GM12892 (cell line): ENCODE data around the gene BCKDHB.

Source experiments
- DNase-seq: peaks from one replicate; pipeline ENCODE4 v3.0.0; 2011; ENCODE audit not compliant: insufficient read length
- FAIRE-seq: peaks from 2 replicates; lab custom pipeline; 2011; peaks lifted over from hg19 to GRCh38; lab: Jason Lieb, UNC
- POLR2A ChIP-seq: IDR thresholded peaks from 2 replicates; pipeline ENCODE4 v1.6.1; 2011; ENCODE audit warnings: low read depth, low read length, control low read depth
- POLR2AphosphoS5 ChIP-seq: IDR thresholded peaks from 2 replicates; pipeline ENCODE4 v1.6.1; 2011; ENCODE audit warnings: low read depth, low read length, control low read depth
- TAF1 ChIP-seq: IDR thresholded peaks from 2 replicates; pipeline ENCODE4 v1.6.1; 2011; ENCODE audit warnings: low read depth, mild to moderate bottlenecking, control low read depth, low read length, borderline replicate concordance

The BCKDHB gene

DNA sequence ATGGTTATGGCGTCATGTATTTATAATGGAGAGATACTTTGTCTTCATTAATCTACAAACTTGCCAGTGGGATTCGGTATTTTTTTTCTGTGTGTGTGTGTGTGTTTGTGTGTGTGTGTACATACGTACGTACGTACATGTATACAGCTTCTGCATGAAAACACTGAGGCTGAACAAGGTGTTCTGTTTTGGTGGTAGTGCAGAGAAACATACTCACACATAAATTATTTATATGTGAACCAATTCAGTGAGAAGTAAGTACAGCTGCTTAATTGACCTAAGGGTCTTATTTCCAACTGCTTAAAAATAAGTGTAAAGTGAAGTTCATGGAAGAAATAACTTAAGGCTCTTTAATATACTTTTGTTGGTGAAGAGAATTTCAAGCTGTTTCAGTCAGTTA lies 234.2 kb downstream of the BCKDHB start:
- TF ChIP-seq POLR2AphosphoS5, result no peak
- TF ChIP-seq TAF1, result no peak
- TF ChIP-seq POLR2A, result no peak
- DNase-seq (no peak), FAIRE-seq (no peak)

DNA sequence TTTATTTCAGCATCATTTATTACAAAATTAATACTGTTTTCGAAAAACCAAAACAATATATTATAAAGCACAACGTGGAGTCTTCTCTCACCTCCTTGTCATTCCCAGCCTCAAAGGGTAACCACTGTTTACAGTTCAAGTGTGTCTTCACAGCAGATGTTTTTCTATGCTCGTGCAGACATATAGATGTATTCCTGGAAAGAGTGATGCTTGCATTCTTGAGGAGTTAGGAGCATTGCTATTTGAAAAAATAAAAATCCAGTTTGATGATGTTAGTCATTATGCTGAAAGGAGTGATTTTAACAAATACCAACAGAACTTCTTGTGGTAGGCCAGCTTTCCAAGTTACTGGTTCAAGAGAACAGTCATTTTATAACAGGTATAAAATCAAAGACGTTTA lies 234.9 kb downstream of the BCKDHB start:
- DNase-seq, result no peak
- TF ChIP-seq TAF1, result no peak
- TF ChIP-seq POLR2A, result no peak
- no peak for TF ChIP-seq POLR2AphosphoS5
- no peak for FAIRE-seq

DNA sequence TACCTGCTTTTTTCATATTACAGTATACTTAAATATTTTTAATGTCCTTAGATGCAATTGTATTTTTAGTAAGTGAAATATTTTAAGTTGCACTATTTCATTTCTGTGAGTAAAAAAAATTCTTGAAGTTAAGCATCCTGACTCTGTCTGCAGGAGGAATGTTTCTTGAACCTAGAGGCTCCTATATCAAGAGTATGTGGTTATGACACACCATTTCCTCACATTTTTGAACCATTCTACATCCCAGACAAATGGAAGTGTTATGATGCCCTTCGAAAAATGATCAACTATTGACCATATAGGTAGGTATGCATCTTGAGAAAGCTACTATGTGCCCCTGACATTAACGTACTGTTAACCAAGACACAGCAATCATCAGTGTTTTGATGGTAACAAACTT lies 237.0 kb downstream of the BCKDHB start:
- FAIRE-seq (no peak), DNase-seq (no peak)
- TF ChIP-seq POLR2AphosphoS5 (no peak), TAF1 (no peak), POLR2A (no peak)

DNA sequence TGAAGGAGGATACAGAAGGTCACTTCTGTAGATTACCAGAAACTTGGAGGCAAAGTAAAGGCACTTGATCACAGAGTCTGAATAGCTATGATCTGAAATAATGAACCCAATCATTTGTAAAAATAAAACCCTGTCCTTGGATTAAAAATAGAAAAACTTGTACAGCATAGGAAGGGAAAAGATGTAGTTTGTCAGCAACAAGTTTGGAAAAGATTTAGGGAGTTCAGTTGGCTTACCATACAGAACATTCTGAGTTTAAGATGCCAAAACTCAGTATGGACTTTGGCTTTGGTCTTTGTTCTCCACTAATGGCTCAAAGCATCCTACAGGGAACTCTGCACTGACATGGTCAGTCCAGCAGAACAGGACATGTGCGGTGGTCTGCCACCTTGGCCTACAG lies 240.6 kb downstream of the BCKDHB start:
- no peak for TF ChIP-seq POLR2A
- TF ChIP-seq POLR2AphosphoS5, result no peak
- TF ChIP-seq TAF1, result no peak
- no peak for FAIRE-seq

DNA sequence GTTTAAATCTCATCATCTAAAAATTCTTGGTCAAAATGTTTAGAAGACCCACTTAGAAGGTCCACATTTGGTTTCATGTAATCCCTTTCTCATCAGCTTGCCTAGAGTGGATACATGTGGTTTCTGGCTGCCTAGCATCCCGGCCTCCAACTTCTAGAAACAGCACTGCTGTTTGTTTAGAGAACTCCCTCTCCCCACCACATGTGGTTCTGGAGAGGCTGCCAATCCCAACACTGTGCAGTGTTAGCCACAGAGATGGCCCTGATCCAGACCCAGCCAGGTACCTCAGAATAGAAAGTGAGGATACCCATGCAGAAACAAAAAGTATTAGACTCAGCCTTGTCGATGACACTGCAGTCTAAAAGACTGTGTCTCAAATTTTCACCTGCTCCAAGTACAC lies 241.8 kb downstream of the BCKDHB start:
- TF ChIP-seq TAF1 (no peak), POLR2A (no peak), POLR2AphosphoS5 (no peak)
- DNase-seq (no peak), FAIRE-seq (no peak)

More for the DNA sequence above, 240.6 kb downstream of the BCKDHB start:
- no peak for DNase-seq

DNA sequence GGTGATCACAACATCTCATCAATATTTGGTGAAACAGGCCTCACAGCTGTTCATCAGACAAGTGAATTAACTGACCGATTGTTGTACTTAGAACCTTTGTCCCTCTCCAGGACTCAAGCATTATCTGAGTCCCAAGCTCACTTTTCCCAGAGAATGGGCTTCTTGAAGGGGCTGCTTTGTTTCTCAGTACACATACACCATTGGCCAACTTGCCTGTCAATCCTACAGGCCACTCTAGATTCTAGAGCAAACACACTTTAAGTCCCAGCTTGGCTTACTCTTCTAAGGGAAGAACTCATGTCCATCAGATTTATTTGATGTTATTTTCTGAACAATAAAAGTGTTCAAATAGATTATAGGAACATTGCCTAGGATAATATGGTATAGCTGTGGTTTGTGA lies 249.5 kb downstream of the BCKDHB start:
- FAIRE-seq (no peak), DNase-seq (no peak)
- TF ChIP-seq POLR2AphosphoS5 (no peak), TAF1 (no peak), POLR2A (no peak)

DNA sequence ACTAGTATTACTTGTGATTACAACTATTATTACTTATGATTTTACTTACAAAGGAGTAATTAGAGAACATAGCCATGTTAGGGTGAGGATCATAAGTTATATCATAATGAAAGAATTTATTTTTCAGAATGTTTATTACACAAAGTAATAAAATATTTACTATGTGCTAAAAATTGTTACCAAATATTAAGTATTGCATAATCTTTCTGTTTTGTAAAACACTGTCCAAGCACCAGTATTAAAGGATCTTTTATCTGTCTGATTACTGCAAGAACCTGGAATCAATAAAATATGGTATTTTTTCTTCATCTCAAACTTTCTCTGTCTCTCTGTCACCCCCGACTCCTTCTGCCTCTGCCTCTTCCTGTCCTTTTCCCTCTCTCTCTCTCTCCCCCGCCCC lies 250.1 kb downstream of the BCKDHB start:
- no peak for FAIRE-seq
- TF ChIP-seq POLR2A (no peak), TAF1 (no peak), POLR2AphosphoS5 (no peak)

DNA sequence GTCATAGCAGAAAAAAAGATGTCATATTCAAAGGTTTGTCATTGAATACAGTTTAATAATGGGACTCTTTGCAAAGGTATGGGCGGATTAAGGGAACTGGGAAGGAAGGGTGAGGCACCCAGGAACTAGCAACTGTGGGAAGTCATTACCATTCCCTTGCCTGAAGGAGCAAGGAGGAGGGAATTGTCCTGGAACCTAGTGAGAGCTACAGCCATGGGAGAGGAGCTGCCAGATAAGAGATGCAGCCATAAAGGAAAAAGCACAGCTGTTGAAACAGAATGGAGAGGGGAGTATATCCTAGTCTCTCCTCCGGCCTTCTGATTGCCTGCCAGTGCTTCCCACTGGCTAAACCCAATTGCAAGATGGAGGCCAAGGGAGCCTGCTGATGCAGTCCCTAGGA lies 250.6 kb downstream of the BCKDHB start:
- no peak for TF ChIP-seq TAF1
- no peak for TF ChIP-seq POLR2A
- no peak for TF ChIP-seq POLR2AphosphoS5
- FAIRE-seq (no peak), DNase-seq (no peak)

More for the DNA sequence above, 250.1 kb downstream of the BCKDHB start:
- DNase-seq, result no peak

DNA sequence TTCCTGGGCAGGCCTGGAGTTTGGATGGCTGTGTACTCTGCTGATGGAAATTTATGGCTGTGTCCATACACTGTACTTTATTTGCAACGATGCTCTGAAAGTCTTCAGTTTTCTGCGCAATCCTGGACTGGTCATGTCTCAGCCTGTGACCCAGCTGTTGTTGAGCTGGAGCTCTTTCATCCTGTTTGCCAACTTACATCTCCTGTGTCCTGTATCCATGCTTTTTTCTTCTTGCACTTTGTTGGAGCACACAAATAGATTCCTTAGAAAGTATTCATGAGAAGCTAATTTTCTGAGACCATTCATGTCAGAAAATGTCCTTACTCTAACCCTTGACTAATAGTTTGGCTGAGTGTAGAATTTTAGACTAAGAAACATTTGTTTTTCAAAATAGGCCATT lies 251.2 kb downstream of the BCKDHB start:
- FAIRE-seq, result no peak
- DNase-seq, result no peak
- no peak for TF ChIP-seq POLR2A

DNA sequence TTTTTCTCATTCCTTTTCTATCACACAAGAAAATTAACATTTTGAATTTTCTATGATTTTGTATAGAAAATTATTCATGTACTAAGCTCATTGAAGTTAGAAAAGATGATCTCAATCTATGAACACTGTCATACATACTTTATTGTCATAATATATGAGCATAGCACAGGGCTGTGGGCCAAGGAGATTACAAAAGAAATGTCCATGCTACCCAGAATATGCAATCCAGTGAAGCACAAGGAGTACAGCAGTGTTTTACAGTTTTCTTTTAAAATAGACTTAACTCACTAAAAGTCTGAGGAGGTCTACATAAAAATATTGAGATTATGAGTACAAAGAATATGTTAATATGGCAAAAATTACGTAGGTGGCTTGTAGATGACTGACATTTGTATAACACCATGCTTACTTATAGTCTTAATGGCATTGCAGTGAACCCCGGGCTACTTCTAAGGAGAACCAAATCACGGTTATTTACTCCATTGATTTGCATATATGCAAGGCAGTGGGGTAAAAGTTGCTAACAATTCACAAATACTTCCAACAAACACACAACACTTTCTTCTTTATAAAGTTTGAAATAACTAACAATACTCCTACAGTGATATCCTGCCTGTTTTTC lies 257.1 kb downstream of the BCKDHB start:
- FAIRE-seq (no peak), DNase-seq (no peak)
- TF ChIP-seq POLR2AphosphoS5, result no peak
- TF ChIP-seq TAF1, result no peak
- no peak for TF ChIP-seq POLR2A

DNA sequence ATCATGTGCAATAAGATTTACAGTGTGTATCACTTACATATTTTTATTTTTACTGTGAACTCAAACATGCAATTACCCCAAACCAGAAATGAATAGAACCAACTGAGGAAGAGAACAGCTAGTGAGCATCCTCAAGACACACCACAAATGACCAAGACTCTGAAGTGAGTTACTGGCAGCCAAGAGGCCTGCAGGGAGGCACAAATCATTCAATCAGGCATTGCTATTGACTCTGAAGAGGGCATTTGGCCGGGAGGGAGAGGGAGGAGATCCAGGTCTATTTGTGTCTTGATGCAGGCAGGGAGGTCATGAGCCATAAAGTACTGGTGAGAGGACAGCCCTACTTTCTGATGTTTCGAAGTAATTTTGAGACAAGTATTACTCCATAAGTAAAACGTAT lies 257.7 kb downstream of the BCKDHB start:
- TF ChIP-seq POLR2A (no peak), TAF1 (no peak), POLR2AphosphoS5 (no peak)

DNA sequence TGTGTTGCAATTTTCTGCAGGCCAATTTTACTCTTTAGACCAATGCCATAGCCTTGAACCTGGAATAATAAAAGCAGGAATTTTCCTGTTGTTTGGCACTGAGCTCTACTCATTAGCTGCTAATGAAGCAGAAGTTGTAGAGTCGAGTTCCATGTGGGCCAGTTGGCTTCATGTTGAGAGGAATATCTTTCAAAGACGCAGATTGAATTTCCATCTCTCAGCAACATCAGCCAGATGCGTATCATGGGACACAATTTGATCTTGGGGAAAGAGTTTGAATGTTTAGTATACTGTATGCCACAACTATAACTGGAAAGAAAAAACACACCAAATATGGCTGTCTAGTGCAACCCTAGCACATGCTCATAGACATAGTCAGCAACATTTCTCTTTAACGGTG lies 259.6 kb downstream of the BCKDHB start:
- TF ChIP-seq TAF1 (no peak), POLR2A (no peak), POLR2AphosphoS5 (no peak)
- no peak for DNase-seq
- no peak for FAIRE-seq

More for the DNA sequence above, 257.7 kb downstream of the BCKDHB start:
- no peak for FAIRE-seq
- no peak for DNase-seq

DNA sequence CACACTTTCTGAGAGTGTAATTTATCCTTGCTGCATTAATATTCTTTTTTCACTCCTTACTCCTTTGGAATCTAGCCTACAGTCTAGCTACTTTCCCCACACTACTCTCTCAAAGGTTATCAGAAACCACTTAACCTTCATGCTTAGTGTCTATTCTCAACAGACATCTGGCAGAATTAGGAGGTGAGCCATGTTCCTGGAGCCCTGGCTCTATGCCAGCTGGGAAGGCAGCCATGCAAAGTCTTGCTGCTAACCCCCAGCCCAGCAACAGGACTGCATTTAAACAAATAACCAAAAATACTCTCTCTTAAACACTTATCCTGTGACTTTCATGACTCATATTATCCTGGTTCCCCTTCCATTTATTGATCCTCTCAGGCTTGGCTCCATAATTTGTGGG lies 260.2 kb downstream of the BCKDHB start:
- TF ChIP-seq POLR2AphosphoS5, result no peak
- TF ChIP-seq POLR2A, result no peak
- TF ChIP-seq TAF1, result no peak
- FAIRE-seq, result no peak
- DNase-seq, result no peak
